HepG2 (cell line): ENCODE measurements around the gene NALCN.

Experiments used
- EP300 ChIP-seq, 3 experiments: sonication (generic) in 1 of 3; formaldehyde crosslinking in 1 of 3; IDR thresholded peaks; 2 replicates each; pipeline versions ENCODE4 v1.5.1 to v1.6.1; 2011 to 2020; ENCODE audit warnings: low read depth in 2 of 3, low read length in 2 of 3, borderline replicate concordance in 1 of 3, improper control_type of control experiment in 1 of 3, mild to moderate bottlenecking in 1 of 3, missing genetic modification reagents in 1 of 3, moderate library complexity in 1 of 3
- EZH2 ChIP-seq: conservative IDR thresholded peaks from 2 replicates; pipeline ENCODE4 v1.6.1; 2012; ENCODE audit warnings: mild to moderate bottlenecking, low read depth, low read length, moderate library complexity
- FOXM1 ChIP-seq: sonication (generic); formaldehyde crosslinking; IDR thresholded peaks from 2 replicates; pipeline ENCODE4 v1.5.0; 2020; ENCODE audit warnings: missing genetic modification reagents
- GABPA ChIP-seq, 2 experiments: IDR thresholded peaks; 2 replicates each; pipeline ENCODE4 v1.6.1; 2011 to 2016; ENCODE audit warnings: low read depth in 2 of 2, low read length in 1 of 2, missing biosample characterization in 1 of 2, missing genetic modification characterization in 1 of 2
- MYNN ChIP-seq: sonication (generic); formaldehyde crosslinking; IDR thresholded peaks from 2 replicates; pipeline ENCODE4 v1.4.0; 2020; ENCODE audit warnings: mild to moderate bottlenecking, low read depth, missing genetic modification reagents
- RFX1 ChIP-seq: fragments of 450-650 bp; IDR thresholded peaks from 2 replicates; pipeline ENCODE4 v1.6.1; 2017
- ZFP62 ChIP-seq: sonication (generic); formaldehyde crosslinking; IDR thresholded peaks from 2 replicates; pipeline ENCODE4 v1.4.0; 2020; ENCODE audit warnings: missing genetic modification reagents
- ZNF12 ChIP-seq: sonication (generic); formaldehyde crosslinking; IDR thresholded peaks from 2 replicates; pipeline ENCODE4 v1.5.0; 2020; ENCODE audit warnings: missing genetic modification reagents
- TF ChIP-seq, protein P1 (sequence below): sonication (generic); formaldehyde crosslinking; IDR thresholded peaks from 2 replicates; pipeline ENCODE4 v1.5.0; 2020; ENCODE audit warnings: mild to moderate bottlenecking, missing genetic modification reagents, moderate library complexity

DNA sequence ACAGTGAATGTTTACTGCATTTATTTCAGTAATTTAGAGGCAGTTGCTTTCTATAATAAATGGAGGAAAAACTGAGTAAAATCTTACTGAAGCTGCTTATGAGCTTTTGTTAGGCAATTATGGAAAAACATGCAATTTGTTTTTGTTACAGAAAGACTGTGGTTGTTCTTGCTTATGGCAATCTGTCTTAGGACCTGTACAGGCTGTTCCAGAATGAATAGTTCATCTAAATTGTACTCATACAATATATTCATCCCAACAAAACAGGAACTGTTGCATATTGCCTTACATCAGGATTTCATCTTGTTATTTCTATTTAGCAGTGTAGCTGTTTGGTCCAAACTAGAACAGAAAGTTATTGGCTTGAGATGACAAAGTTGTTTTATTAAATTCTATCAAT is 199.2 kb downstream of the NALCN start:
- no peak for TF ChIP-seq EP300 (IDR thresholded peaks at IDR 0.05; ENCODE audit: low read depth in 2 of 2, low read length in 2 of 2)
- no peak for TF ChIP-seq EP300 (CRISPR knock-in tag; IDR thresholded peaks at IDR 0.05; ENCODE audit: borderline replicate concordance)
- TF ChIP-seq MYNN (CRISPR knock-in tag) = no peak
- no peak for TF ChIP-seq EZH2
- TF ChIP-seq GABPA (IDR thresholded peaks at IDR 0.05; ENCODE audit: low read depth, low read length) = no peak
- no peak for TF ChIP-seq GABPA (CRISPR knock-in tag; IDR thresholded peaks at IDR 0.05; ENCODE audit: low read depth)
- TF ChIP-seq FOXM1 (CRISPR knock-in tag) = no peak
- no peak for TF ChIP-seq ZFP62 (CRISPR knock-in tag)
- no peak for TF ChIP-seq RFX1
- TF ChIP-seq, protein P1, sequence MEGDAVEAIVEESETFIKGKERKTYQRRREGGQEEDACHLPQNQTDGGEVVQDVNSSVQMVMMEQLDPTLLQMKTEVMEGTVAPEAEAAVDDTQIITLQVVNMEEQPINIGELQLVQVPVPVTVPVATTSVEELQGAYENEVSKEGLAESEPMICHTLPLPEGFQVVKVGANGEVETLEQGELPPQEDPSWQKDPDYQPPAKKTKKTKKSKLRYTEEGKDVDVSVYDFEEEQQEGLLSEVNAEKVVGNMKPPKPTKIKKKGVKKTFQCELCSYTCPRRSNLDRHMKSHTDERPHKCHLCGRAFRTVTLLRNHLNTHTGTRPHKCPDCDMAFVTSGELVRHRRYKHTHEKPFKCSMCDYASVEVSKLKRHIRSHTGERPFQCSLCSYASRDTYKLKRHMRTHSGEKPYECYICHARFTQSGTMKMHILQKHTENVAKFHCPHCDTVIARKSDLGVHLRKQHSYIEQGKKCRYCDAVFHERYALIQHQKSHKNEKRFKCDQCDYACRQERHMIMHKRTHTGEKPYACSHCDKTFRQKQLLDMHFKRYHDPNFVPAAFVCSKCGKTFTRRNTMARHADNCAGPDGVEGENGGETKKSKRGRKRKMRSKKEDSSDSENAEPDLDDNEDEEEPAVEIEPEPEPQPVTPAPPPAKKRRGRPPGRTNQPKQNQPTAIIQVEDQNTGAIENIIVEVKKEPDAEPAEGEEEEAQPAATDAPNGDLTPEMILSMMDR (CRISPR knock-in tag) = no peak
- no peak for TF ChIP-seq ZNF12 (CRISPR knock-in tag)
